ENCODE data around the gene RTN4IP1.
"Not testable (repeated sequence)": the region's sequence is repeated elsewhere in the genome, so short reads cannot be mapped to it uniquely, and the experiment has no call there.

The RTN4IP1 gene

DNA sequence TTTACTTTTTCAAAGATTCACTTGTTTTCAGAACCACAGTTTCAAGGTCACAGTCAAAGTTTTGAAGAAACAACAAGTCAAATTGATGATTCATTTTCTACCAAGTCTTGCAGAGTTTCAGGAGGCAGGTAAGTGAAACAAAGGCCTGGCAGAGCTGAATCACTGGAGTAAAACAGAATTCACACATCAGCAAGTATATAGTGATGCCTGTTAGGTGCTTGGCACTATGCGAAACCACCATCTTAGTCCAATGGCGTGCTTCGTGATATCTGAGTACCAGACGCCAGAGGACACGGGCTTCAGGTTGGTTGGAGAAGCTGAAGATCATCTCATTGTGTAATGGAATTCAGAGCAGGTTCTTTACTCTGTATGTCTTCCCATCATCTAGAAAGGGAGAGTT is 75.9 kb downstream of the RTN4IP1 start:
- no peak overlapping the region for H3K4me3 ChIP-seq (ENCODE audit: low read depth in 1 of 5, low read length in 5 of 5)
- H3K36me3 ChIP-seq (ENCODE audit: control insufficient read depth in 5 of 5, insufficient read depth in 5 of 5, low read length in 5 of 5) = peaks cover 14 to 32% (median 23%) of the 10 kb centered on the region in 5 donors
- no peaks in the 10 kb centered on the region for H3K9me3 ChIP-seq (ENCODE audit: control insufficient read depth in 5 of 5, low read length in 5 of 5)
- no peaks in the 10 kb centered on the region for H3K27me3 ChIP-seq (ENCODE audit: control insufficient read depth in 5 of 5, insufficient read depth in 4 of 5, low read length in 5 of 5)
- H3K9ac ChIP-seq (ENCODE audit: low read length in 5 of 5) = no peak overlapping the region
- no peak overlapping the region for H3K27ac ChIP-seq (ENCODE audit: low read depth, low read length)
- H3K4me1 ChIP-seq (ENCODE audit: control insufficient read depth in 5 of 5, insufficient read depth in 5 of 5, low read length in 5 of 5) = no peaks in the 10 kb centered on the region

DNA sequence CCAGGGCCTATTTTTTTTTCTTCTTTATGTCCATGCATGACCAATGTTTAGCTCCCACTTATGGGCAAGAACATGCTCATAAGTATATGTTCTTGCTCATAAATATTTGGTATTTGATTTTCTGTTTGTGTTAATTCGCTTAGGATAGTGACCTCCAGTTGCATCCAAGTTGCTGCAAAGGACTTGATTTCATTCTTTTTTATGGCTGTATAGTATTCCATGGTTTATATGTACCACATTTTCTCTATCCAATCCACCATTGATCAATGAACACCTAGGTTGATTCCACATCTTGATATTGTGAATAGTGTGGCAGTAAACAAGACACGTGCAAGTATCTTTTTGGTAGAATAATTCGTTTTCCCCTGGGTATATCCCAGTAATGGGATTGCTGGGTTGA is 78.1 kb downstream of the RTN4IP1 start:
- Histone ChIP-seq H3K9me3 (ENCODE audit: control insufficient read depth in 5 of 5, low read length in 5 of 5) (no peaks in the 10 kb centered on the region), H3K27me3 (ENCODE audit: control insufficient read depth in 5 of 5, insufficient read depth in 4 of 5, low read length in 5 of 5) (no peaks in the 10 kb centered on the region), H3K4me1 (ENCODE audit: control insufficient read depth in 5 of 5, insufficient read depth in 5 of 5, low read length in 5 of 5) (peaks cover under 1 to 19% (median 17%) of the 10 kb centered on the region in 5 donors), H3K36me3 (ENCODE audit: control insufficient read depth in 5 of 5, insufficient read depth in 5 of 5, low read length in 5 of 5) (peaks cover 14 to 24% (median 21%) of the 10 kb centered on the region in 5 donors), H3K4me3 (ENCODE audit: low read depth in 1 of 5, low read length in 5 of 5) (no peak overlapping the region), H3K27ac (ENCODE audit: low read depth, low read length) (no peak overlapping the region), H3K9ac (ENCODE audit: low read length in 5 of 5) (no peak overlapping the region)

DNA sequence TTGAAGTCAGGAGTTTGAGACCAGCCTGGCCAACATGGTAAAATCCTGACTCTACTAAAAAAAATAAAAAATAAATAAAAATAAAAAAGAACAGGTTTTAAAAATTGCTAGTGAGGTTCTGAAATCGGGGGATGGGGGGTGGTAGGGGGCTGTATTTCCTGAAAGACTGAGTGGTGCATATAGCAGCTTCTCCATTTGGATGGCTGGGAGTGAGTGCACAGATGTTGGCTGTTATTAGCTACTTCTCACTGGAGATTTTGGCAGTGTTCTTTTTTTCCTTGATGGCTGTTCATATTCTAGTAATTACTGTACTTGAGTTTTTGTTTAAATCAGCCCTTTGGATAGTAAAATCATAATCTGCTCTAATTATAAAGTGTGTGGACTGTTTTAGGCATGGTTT is 79.8 kb downstream of the RTN4IP1 start:
- H3K27me3 ChIP-seq (ENCODE audit: control insufficient read depth in 5 of 5, insufficient read depth in 4 of 5, low read length in 5 of 5) = no peaks in the 10 kb centered on the region
- H3K36me3 ChIP-seq (ENCODE audit: control insufficient read depth in 5 of 5, insufficient read depth in 5 of 5, low read length in 5 of 5) = peaks cover 11 to 22% (median 14%) of the 10 kb centered on the region in 5 donors
- no peak overlapping the region for H3K4me3 ChIP-seq (ENCODE audit: low read depth in 1 of 5, low read length in 5 of 5)
- H3K27ac ChIP-seq (ENCODE audit: low read depth, low read length) = no peak overlapping the region
- H3K4me1 ChIP-seq (ENCODE audit: control insufficient read depth in 5 of 5, insufficient read depth in 5 of 5, low read length in 5 of 5) = peaks cover 4 to 29% (median 22%) of the 10 kb centered on the region in 5 donors
- no peak overlapping the region for H3K9ac ChIP-seq (ENCODE audit: low read length in 5 of 5)
- no peaks in the 10 kb centered on the region for H3K9me3 ChIP-seq (ENCODE audit: control insufficient read depth in 5 of 5, low read length in 5 of 5)

DNA sequence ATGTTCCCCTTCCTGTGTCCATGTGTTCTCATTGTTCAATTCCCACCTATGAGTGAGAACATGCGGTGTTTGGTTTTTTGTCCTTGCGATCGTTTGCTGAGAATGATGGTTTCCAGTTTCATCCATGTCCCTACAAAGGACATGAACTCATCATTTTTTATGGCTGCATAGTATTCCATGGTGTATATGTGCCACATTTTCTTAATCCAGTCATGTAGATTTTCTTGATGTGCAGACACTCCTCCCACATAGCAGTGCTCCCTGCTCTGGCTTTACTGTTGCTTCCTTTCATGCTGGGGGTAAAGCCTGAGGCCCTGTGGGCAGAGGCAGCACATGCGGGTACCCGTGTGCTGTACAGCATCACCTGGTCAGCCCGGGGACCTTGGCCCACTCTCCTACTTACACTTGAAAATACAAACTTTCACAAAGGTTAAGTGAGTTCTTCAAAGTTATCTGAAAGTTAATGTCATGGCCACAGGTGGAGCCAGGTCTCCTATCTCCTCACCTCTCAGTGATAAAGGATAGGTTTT is 80.3 kb downstream of the RTN4IP1 start:
- H3K4me3 ChIP-seq (ENCODE audit: low read depth in 1 of 5, low read length in 5 of 5); H3K9me3 ChIP-seq (ENCODE audit: control insufficient read depth in 5 of 5, low read length in 5 of 5); H3K27ac ChIP-seq (ENCODE audit: low read depth, low read length); H3K27me3 ChIP-seq (ENCODE audit: control insufficient read depth in 5 of 5, insufficient read depth in 4 of 5, low read length in 5 of 5); H3K9ac ChIP-seq (ENCODE audit: low read length in 5 of 5): not testable (repeated sequence)
- H3K4me1 ChIP-seq (ENCODE audit: control insufficient read depth in 5 of 5, insufficient read depth in 5 of 5, low read length in 5 of 5) = peaks cover 4 to 29% (median 22%) of the 10 kb centered on the region in 5 donors
- H3K36me3 ChIP-seq (ENCODE audit: control insufficient read depth in 5 of 5, insufficient read depth in 5 of 5, low read length in 5 of 5) = peaks cover 9 to 18% (median 14%) of the 10 kb centered on the region in 5 donors

DNA sequence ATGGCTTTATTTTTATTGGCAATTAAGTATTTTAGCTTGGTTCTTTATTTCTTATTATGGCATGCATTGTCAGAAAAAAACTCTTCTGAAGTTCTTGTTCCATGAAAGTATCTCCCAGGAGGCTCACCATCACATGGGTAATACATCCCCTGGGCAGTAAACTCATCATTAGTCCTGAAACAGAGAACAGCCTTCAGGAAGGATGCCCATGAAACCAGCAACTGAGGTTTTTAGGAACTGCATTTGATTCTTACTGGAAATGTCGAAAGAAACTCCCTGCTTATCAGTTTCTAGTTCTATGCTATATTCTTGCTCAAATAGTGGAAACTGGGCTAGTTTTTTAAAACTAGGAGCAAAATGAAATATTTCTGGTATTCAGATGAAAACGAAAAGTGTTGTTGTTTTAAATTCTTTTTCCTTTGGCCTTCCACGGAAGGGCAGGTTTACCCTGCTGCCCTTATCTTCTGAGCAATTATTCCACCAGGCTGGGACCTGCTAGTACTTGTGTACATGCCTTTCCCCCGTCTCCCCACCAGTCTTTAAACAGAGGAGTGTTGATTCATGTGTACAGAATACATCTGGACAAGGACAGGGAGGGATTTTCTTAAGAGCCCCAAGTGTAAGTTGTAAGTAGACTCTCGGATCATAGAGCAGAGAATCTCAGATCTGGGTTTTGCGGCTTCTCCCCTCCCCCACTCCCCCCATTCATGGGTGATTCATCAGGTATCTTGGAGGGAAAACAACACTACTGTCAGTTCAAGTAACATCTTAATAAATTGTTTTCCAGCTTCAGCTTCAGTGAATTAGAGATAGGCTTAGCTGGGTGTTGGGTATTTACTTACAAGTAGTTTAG is 81.5 kb downstream of the RTN4IP1 start:
- Histone ChIP-seq H3K36me3 (ENCODE audit: control insufficient read depth in 5 of 5, insufficient read depth in 5 of 5, low read length in 5 of 5) (peaks cover 6 to 14% (median 9%) of the 10 kb centered on the region in 5 donors), H3K4me3 (ENCODE audit: low read depth in 1 of 5, low read length in 5 of 5) (no peak overlapping the region), H3K27ac (ENCODE audit: low read depth, low read length) (peak overlapping the region; percentile 88), H3K4me1 (ENCODE audit: control insufficient read depth in 5 of 5, insufficient read depth in 5 of 5, low read length in 5 of 5) (peaks cover 4 to 29% (median 22%) of the 10 kb centered on the region in 5 donors), H3K9me3 (ENCODE audit: control insufficient read depth in 5 of 5, low read length in 5 of 5) (no peaks in the 10 kb centered on the region), H3K27me3 (ENCODE audit: control insufficient read depth in 5 of 5, insufficient read depth in 4 of 5, low read length in 5 of 5) (no peaks in the 10 kb centered on the region), H3K9ac (ENCODE audit: low read length in 5 of 5) (no peak overlapping the region)

DNA sequence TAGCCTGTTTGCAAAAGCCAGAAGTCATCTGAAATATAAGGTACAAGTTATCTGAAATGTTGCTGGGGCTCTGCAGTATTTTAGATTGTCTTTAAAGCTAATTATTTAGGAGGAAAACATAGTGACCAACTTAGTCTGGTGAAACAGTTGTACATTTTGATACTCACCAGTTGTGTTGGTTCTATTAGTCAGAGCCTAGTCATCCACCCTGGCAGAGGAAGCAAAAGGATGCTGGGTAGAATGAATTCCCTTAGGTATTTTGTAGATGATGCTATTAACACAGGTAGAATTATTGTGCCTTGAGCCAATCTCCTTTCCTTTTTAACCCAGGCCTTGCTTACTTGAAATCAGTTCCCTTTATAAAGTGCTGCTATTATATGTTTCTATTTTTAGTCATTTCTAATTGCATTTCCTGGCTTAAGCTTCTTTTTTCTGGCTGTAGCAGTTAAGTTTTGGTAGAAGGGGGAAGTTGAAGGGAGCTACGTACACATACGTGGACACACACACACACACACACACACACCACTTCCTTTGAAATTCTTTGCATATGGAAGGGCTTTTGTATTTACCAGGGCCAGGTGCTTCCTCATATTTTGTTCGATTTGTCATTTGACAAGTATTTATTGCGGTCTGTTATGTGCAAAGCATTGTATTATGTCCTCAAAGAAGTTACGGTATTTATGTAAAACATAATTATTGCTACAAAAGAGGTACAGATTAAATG is 82.4 kb downstream of the RTN4IP1 start:
- H3K9ac ChIP-seq (ENCODE audit: low read length in 5 of 5) = peak overlapping the region in 2 of 5 donors; percentile 6 to 55
- H3K27ac ChIP-seq (ENCODE audit: low read depth, low read length) = peak overlapping the region; percentile 88
- no peaks in the 10 kb centered on the region for H3K27me3 ChIP-seq (ENCODE audit: control insufficient read depth in 5 of 5, insufficient read depth in 4 of 5, low read length in 5 of 5)
- H3K9me3 ChIP-seq (ENCODE audit: control insufficient read depth in 5 of 5, low read length in 5 of 5) = no peaks in the 10 kb centered on the region
- H3K4me3 ChIP-seq (ENCODE audit: low read depth in 1 of 5, low read length in 5 of 5) = no peak overlapping the region
- H3K36me3 ChIP-seq (ENCODE audit: control insufficient read depth in 5 of 5, insufficient read depth in 5 of 5, low read length in 5 of 5) = peaks cover 6 to 14% (median 8%) of the 10 kb centered on the region in 5 donors
- peaks cover 4 to 29% (median 22%) of the 10 kb centered on the region in 5 donors for H3K4me1 ChIP-seq (ENCODE audit: control insufficient read depth in 5 of 5, insufficient read depth in 5 of 5, low read length in 5 of 5)

DNA sequence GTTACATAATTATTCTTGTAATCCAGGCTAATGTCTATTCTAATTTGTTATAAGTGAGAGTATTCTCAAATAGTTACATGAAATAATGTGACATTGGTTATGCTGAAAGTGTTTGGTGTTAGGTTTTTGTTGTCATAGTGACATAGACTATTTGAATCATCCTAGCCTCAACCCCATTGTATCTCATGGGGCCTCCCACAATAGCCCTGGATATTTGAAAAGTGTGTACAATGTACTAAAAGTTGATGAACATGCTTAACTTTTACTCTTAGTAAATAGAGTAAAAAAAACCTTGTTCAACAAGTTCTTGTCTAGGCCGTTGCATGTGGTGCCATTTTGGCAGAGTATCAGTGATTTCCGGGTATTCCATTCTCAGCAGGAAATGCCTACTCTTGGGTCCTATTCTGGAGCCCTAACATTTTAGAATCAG is 83.0 kb downstream of the RTN4IP1 start:
- Histone ChIP-seq H3K27ac (ENCODE audit: low read depth, low read length) (peak overlapping the region; percentile 88), H3K36me3 (ENCODE audit: control insufficient read depth in 5 of 5, insufficient read depth in 5 of 5, low read length in 5 of 5) (peaks cover 6 to 14% (median 8%) of the 10 kb centered on the region in 5 donors), H3K27me3 (ENCODE audit: control insufficient read depth in 5 of 5, insufficient read depth in 4 of 5, low read length in 5 of 5) (no peaks in the 10 kb centered on the region), H3K4me3 (ENCODE audit: low read depth in 1 of 5, low read length in 5 of 5) (no peak overlapping the region), H3K9ac (ENCODE audit: low read length in 5 of 5) (peak overlapping the region in 2 of 5 donors; percentile 6 to 55), H3K9me3 (ENCODE audit: control insufficient read depth in 5 of 5, low read length in 5 of 5) (no peaks in the 10 kb centered on the region), H3K4me1 (ENCODE audit: control insufficient read depth in 5 of 5, insufficient read depth in 5 of 5, low read length in 5 of 5) (peaks cover 4 to 33% (median 23%) of the 10 kb centered on the region in 5 donors)

DNA sequence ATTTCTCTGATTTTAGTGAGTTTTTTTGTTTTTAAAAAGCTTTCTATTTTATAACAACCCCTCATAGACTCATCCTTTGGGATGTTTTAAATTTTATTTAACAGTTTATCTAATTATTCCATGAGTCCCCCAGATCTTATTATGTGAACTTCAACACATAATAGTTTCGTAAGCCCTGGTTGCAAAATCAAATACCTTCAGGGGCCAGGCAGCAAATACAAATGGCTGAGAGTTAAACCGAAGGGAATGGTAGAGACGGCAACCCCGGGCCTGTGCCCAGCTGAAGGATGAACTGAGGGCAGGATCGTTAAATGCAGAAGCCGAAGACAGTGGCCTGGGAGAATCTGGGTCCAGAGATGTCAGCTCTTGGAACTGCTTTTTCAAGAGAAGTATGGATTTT is 88.4 kb downstream of the RTN4IP1 start:
- H3K9me3 ChIP-seq (ENCODE audit: control insufficient read depth in 5 of 5, low read length in 5 of 5) = no peaks in the 10 kb centered on the region
- peak overlapping the region; percentile 81 for H3K27ac ChIP-seq (ENCODE audit: low read depth, low read length)
- peak overlapping the region in 2 of 5 donors; percentile 8 to 78 for H3K9ac ChIP-seq (ENCODE audit: low read length in 5 of 5)
- no peaks in the 10 kb centered on the region for H3K27me3 ChIP-seq (ENCODE audit: control insufficient read depth in 5 of 5, insufficient read depth in 4 of 5, low read length in 5 of 5)
- peaks cover under 1 to 33% (median 20%) of the 10 kb centered on the region in 5 donors for H3K4me1 ChIP-seq (ENCODE audit: control insufficient read depth in 5 of 5, insufficient read depth in 5 of 5, low read length in 5 of 5)
- no peak overlapping the region for H3K4me3 ChIP-seq (ENCODE audit: low read depth in 1 of 5, low read length in 5 of 5)
- H3K36me3 ChIP-seq (ENCODE audit: control insufficient read depth in 5 of 5, insufficient read depth in 5 of 5, low read length in 5 of 5) = peaks cover 5 to 14% (median 7%) of the 10 kb centered on the region in 5 donors

DNA sequence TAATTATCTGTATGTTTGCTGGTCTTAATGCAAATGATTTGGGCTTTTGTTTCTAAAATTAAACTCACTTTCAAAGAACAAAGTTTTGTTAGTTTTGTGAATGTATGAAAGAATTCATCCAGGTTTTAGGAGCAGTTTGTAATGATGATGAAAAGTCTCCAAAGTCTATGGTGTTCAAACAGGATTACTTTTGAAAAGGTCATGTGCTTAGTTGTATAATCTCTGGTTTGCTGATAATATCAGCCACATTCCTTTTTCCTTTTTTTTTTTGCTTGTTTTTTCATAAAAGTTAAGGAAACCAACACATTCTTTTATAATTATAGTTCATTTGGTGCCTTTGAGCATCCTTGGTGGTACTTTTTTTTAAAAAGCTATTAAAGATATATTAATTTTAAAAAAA is 88.9 kb downstream of the RTN4IP1 start:
- peaks cover 0 to 29% (median 17%) of the 10 kb centered on the region in 5 donors for H3K4me1 ChIP-seq (ENCODE audit: control insufficient read depth in 5 of 5, insufficient read depth in 5 of 5, low read length in 5 of 5)
- no peak overlapping the region for H3K4me3 ChIP-seq (ENCODE audit: low read depth in 1 of 5, low read length in 5 of 5)
- H3K9ac ChIP-seq (ENCODE audit: low read length in 5 of 5) = peak overlapping the region in 1 of 5 donors; percentile 28
- peak overlapping the region; percentile 81 for H3K27ac ChIP-seq (ENCODE audit: low read depth, low read length)
- no peaks in the 10 kb centered on the region for H3K9me3 ChIP-seq (ENCODE audit: control insufficient read depth in 5 of 5, low read length in 5 of 5)
- no peaks in the 10 kb centered on the region for H3K27me3 ChIP-seq (ENCODE audit: control insufficient read depth in 5 of 5, insufficient read depth in 4 of 5, low read length in 5 of 5)
- H3K36me3 ChIP-seq (ENCODE audit: control insufficient read depth in 5 of 5, insufficient read depth in 5 of 5, low read length in 5 of 5) = peaks cover 5 to 14% (median 8%) of the 10 kb centered on the region in 5 donors

Data from subcutaneous abdominal adipose tissue (tissue), 5 donors.